ENCODE measurements around the gene MUS81.

GRCh38 chr11:65869643-65870306, 9.5 kb downstream of the MUS81 start:
- TF ChIP-seq CTCF (IDR thresholded peaks at IDR 0.05): no peak
- TF ChIP-seq POLR2A (IDR thresholded peaks at IDR 0.05): no peak
- no peak for TF ChIP-seq EP300 (IDR thresholded peaks at IDR 0.05)

Measured in ovary (tissue), 3 donors.